WTC11 (cell line): ENCODE measurements around the gene ARHGEF38. TPM values are rescaled to one million over a fixed set of nuclear protein-coding genes. Genes with fewer than 3 reads are reported as not detected.

Source experiments
- ATAC-seq: fragments of 200-7000 bp; cut with Tn5 transposase; 2 replicates; pipeline ENCODE4 v1.10.0; 2021; ENCODE audit warnings: mild to moderate bottlenecking, moderate library complexity
- CTCF ChIA-PET: fragments of 300-600 bp; sonication (Branson Sonifier 250); formaldehyde crosslinking; loops from one replicate; lab custom pipeline; 2021; ENCODE audit warnings: antibody characterized with exemption; lab: Charles Lee
- POLR2A ChIA-PET: fragments of 350-600 bp; sonication (Branson Sonifier 250); formaldehyde crosslinking; loops from one replicate; lab custom pipeline; 2021; ENCODE audit warnings: antibody characterized with exemption; lab: Charles Lee
- DNase-seq: peaks from one replicate; pipeline ENCODE4 v3.0.0; 2021; ENCODE audit warnings: low spot score
- H3K27ac Mint-ChIP-seq: 2 replicates; pipeline ENCODE4 v1.8.0; 2021; ENCODE audit warnings: mixed read lengths
- H3K27me3 Mint-ChIP-seq: 2 replicates; pipeline ENCODE4 v1.8.0; 2021; ENCODE audit warnings: low read depth, mild to moderate bottlenecking, moderate library complexity, mixed read lengths
- H3K36me3 Mint-ChIP-seq: 2 replicates; pipeline ENCODE4 v1.8.0; 2021; ENCODE audit warnings: mixed read lengths
- H3K4me1 Mint-ChIP-seq: 2 replicates; pipeline ENCODE4 v1.8.0; 2022; ENCODE audit warnings: mixed read lengths
- H3K4me3 Mint-ChIP-seq: 2 replicates; pipeline ENCODE4 v1.8.0; 2021; ENCODE audit warnings: mild to moderate bottlenecking, moderate library complexity, mixed read lengths
- H3K9me3 Mint-ChIP-seq: 2 replicates; pipeline ENCODE4 v1.8.0; 2021; ENCODE audit warnings: mixed read lengths
- E2F1 ChIP-seq: sonication (generic); formaldehyde crosslinking; IDR thresholded peaks from 2 replicates; pipeline ENCODE4 v1.8.0; 2022; ENCODE audit warnings: mild to moderate bottlenecking, missing genetic modification reagents
- JUN ChIP-seq: sonication (generic); formaldehyde crosslinking; IDR thresholded peaks from 2 replicates; pipeline ENCODE4 v1.8.0; 2023; ENCODE audit warnings: mild to moderate bottlenecking, missing genetic modification reagents
- NFATC4 ChIP-seq: fragments of 250-450 bp; sonication (Bioruptor Pico); IDR thresholded peaks from 2 replicates; pipeline ENCODE4 v1.9.0; 2021; ENCODE audit warnings: mild to moderate bottlenecking
- PRRX2 ChIP-seq: fragments of 250-450 bp; sonication (Bioruptor Pico); IDR thresholded peaks from 2 replicates; pipeline ENCODE4 v1.8.0; 2021; ENCODE audit warnings: mild to moderate bottlenecking
- ZNF219 ChIP-seq: sonication (generic); formaldehyde crosslinking; IDR thresholded peaks from 2 replicates; pipeline ENCODE4 v1.8.0; 2023; ENCODE audit warnings: missing genetic modification reagents, mild to moderate bottlenecking, borderline replicate concordance
- ZNF317 ChIP-seq: sonication (generic); formaldehyde crosslinking; IDR thresholded peaks from 2 replicates; pipeline ENCODE4 v1.8.1; 2023; ENCODE audit warnings: low read depth, mild to moderate bottlenecking, moderate library complexity, missing genetic modification reagents, borderline replicate concordance
- total RNA-seq: library from RNA; stranded (reverse); gene quantifications from 3 replicates; pipeline ENCODE4 v1.2.3, GENCODE V29; 2021
- TF ChIP-seq, protein P1 (sequence below): sonication (generic); formaldehyde crosslinking; IDR thresholded peaks from 2 replicates; pipeline ENCODE4 v1.8.1; 2023; ENCODE audit warnings: mild to moderate bottlenecking, missing genetic modification reagents, moderate library complexity
- TF ChIP-seq, protein P2 (sequence below): sonication (generic); formaldehyde crosslinking; IDR thresholded peaks from 2 replicates; pipeline ENCODE4 v1.8.1; 2023; ENCODE audit warnings: mild to moderate bottlenecking, missing genetic modification reagents, borderline replicate concordance
- TF ChIP-seq, protein P3 (sequence below): sonication (generic); formaldehyde crosslinking; IDR thresholded peaks from 2 replicates; pipeline ENCODE4 v1.8.1; 2023; ENCODE audit warnings: mild to moderate bottlenecking, missing genetic modification reagents, moderate library complexity
- TF ChIP-seq, protein P4 (sequence below): fragments of 250-450 bp; sonication (Bioruptor Pico); conservative IDR thresholded peaks from 2 replicates; pipeline ENCODE4 v1.9.0; 2021; ENCODE audit warnings: mild to moderate bottlenecking

ARHGEF38 gene
- total RNA-seq, 1 experiment from 2014 or later, result not detected

DNA sequence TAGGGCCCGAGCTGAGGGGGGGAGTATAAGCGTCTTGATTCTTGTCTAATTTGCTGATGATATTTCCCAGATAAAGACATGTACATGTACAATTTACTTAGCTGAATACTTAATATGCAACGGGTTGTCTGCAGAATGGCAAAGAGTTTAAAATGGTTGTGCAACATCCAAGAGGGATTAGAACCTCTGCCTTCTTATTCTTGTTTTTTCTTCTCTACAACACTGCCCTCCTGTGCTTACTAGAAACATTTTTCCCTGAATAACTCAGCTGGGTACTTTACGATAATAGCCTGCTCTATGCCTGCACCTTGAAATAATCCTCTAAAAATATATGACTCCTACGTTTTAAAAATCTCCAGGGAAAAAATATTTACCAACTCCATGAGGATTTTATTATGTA is 114.3 kb downstream of the ARHGEF38 start:
- H3K9me3 Mint-ChIP-seq, result no peaks in the 10 kb centered on the region
- no peak overlapping the region for H3K27ac Mint-ChIP-seq
- no peaks in the 10 kb centered on the region for H3K36me3 Mint-ChIP-seq
- ChIA-PET POLR2A (no interaction called here), CTCF (interaction anchor here (0.5 to 3.4 kb wide), 9 partner anchors 10 to 481 kb away, joined by 3 to 28 read pairs (median 4); partner anchors contain the start of gene PPA2)
- H3K4me1 Mint-ChIP-seq, result no peaks in the 10 kb centered on the region
- DNase-seq, result no peak
- no peak overlapping the region for H3K4me3 Mint-ChIP-seq
- TF ChIP-seq PRRX2 (CRISPR knock-in tag) (no peak), ZNF219 (CRISPR knock-in tag) (no peak), JUN (CRISPR knock-in tag) (no peak), NFATC4 (CRISPR knock-in tag) (no peak), E2F1 (CRISPR knock-in tag) (no peak)
- TF ChIP-seq, protein P1, sequence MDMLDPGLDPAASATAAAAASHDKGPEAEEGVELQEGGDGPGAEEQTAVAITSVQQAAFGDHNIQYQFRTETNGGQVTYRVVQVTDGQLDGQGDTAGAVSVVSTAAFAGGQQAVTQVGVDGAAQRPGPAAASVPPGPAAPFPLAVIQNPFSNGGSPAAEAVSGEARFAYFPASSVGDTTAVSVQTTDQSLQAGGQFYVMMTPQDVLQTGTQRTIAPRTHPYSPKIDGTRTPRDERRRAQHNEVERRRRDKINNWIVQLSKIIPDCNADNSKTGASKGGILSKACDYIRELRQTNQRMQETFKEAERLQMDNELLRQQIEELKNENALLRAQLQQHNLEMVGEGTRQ, result no peak
- TF ChIP-seq, protein P2, sequence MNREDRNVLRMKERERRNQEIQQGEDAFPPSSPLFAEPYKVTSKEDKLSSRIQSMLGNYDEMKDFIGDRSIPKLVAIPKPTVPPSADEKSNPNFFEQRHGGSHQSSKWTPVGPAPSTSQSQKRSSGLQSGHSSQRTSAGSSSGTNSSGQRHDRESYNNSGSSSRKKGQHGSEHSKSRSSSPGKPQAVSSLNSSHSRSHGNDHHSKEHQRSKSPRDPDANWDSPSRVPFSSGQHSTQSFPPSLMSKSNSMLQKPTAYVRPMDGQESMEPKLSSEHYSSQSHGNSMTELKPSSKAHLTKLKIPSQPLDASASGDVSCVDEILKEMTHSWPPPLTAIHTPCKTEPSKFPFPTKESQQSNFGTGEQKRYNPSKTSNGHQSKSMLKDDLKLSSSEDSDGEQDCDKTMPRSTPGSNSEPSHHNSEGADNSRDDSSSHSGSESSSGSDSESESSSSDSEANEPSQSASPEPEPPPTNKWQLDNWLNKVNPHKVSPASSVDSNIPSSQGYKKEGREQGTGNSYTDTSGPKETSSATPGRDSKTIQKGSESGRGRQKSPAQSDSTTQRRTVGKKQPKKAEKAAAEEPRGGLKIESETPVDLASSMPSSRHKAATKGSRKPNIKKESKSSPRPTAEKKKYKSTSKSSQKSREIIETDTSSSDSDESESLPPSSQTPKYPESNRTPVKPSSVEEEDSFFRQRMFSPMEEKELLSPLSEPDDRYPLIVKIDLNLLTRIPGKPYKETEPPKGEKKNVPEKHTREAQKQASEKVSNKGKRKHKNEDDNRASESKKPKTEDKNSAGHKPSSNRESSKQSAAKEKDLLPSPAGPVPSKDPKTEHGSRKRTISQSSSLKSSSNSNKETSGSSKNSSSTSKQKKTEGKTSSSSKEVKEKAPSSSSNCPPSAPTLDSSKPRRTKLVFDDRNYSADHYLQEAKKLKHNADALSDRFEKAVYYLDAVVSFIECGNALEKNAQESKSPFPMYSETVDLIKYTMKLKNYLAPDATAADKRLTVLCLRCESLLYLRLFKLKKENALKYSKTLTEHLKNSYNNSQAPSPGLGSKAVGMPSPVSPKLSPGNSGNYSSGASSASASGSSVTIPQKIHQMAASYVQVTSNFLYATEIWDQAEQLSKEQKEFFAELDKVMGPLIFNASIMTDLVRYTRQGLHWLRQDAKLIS, result no peak
- TF ChIP-seq, protein P3, sequence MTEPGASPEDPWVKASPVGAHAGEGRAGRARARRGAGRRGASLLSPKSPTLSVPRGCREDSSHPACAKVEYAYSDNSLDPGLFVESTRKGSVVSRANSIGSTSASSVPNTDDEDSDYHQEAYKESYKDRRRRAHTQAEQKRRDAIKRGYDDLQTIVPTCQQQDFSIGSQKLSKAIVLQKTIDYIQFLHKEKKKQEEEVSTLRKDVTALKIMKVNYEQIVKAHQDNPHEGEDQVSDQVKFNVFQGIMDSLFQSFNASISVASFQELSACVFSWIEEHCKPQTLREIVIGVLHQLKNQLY (CRISPR knock-in tag), result no peak
- ATAC-seq, result peak; percentile 85
- H3K27me3 Mint-ChIP-seq, result no peaks in the 10 kb centered on the region

- Mint-ChIP-seq H3K9me3 (no peaks in the 10 kb centered on the region), H3K27me3 (no peaks in the 10 kb centered on the region), H3K4me3 (no peak overlapping the region), H3K36me3 (no peaks in the 10 kb centered on the region), H3K4me1 (no peaks in the 10 kb centered on the region), H3K27ac (no peak overlapping the region)
- no peak for ATAC-seq
- DNase-seq, result no peak
- ChIA-PET CTCF (no interaction called here), POLR2A (no interaction called here)
- no peak for TF ChIP-seq ZNF317 (CRISPR knock-in tag)
- TF ChIP-seq, protein P2, result no peak
- TF ChIP-seq, protein P4, sequence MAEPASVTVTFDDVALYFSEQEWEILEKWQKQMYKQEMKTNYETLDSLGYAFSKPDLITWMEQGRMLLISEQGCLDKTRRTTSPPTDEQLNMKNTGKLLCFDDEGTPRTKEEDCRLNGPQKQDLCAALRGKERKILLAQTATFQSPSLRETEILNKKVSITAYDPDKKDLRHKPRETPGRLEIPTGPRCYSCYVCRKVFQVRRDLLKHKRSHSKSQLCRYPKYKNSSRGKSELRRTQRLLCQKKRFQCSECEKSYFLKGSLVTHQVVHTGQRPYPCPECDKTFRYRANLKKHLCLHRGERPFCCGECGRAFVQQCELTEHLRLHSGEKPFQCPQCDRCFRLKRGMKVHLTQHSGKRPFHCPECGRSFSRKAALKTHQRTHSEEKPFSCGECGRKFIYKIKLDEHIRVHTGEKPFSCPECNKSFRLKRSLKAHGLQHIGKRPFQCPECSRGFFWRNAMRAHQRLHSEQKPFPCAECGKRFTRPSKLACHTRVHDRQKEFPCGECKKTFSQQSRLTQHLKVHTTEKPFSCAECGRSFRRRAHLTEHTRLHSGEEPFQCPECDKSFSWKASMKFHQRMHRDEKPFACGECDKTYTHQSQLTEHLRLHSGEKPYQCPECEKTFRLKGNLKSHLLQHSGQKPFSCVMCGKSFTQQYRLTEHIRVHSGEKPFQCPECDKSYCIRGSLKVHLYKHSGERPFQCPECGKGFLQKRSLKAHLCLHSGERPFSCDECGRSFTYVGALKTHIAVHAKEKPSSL, result no peak
These were observed 118.3 kb downstream of the ARHGEF38 start for GRCh38 chr4:105670684-105671083.
